ENCODE measurements around the gene GPC1.

Gene GPC1

DNA sequence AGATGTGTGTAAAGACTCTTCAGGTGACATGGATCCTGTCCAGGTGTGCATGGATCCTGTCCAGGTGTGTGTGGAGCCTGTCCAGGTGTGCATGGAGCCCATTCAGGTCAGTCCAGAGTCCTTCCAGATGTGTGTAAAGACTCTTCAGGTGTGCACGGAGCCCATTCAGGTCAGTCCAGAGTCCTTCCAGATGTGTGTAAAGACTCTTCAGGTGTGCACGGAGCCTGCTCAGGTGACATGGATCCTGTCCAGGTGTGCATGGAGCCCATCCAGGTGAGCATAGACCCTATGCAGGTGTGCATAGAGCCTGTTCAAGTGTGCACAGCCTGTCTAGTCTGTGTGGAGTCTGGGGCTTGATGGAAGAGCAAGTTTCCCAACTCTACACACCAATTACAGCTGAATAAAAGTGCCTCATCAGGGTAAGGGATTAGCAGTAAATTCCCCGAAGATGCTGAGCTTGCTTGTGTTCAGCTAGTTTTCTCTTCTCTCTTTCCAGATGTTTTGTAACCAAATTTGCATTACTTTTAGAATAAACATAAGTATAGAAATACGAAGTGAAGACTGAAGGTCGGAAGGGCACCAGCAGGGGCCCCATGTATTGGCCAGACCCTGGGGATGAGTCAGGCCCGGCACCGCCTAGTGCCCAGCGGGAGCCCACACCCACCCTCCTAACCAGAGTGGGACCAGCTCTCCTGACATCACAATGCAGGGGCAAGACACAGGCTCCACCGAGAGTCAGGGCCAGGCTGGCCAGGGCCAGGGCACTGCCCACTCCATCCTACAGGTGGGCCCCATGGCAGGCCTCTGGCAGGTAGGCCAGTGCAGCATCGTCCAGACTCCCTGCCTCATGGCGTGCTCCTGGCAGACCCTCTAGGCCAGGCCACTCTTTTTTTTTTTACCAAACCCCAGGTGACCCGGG, 38.6 kb upstream of the GPC1 start:
- no peak for DNase-seq (ENCODE audit: low read depth in 2 of 2)

- DNase-seq (ENCODE audit: low read depth in 2 of 2): no peak
Observed at GRCh38 chr2:240397542-240397916, 37.9 kb upstream of the GPC1 start.

DNA sequence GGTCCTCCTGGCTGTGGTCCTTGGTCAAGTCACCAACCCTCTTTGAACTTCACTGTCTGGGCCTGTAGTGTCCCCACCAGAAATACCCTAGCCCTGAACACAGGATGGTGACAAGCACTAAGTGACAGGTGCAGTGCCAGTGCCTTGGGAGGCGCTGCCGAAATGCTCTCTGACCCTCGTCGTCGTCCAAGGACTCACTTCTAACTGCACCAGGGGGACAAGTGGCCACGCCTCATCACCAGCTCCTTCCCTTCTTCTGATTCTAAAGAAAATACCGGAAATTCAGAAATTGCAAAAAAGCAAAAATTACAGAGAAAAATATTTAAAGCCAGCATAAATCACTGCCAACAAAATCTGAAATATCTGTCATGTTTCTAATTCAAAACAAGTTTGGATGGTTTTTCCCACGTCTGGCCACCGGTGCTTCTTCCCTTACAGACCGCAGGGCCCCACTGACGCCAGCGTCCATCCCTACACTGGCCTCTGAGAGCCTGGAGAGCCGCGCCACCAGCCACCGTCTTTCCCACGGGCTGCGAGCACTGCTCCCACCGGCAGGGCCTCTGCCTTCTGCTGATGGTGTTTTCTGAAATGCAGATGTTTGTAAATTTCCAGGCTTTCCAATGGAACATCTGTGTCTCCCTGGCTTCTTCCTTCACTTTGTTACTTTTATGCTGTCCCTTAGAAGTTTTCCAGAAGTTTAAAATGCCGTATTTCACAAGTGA, 37.4 kb upstream of the GPC1 start:
- DNase-seq (ENCODE audit: low read depth in 2 of 2): no peak

DNA sequence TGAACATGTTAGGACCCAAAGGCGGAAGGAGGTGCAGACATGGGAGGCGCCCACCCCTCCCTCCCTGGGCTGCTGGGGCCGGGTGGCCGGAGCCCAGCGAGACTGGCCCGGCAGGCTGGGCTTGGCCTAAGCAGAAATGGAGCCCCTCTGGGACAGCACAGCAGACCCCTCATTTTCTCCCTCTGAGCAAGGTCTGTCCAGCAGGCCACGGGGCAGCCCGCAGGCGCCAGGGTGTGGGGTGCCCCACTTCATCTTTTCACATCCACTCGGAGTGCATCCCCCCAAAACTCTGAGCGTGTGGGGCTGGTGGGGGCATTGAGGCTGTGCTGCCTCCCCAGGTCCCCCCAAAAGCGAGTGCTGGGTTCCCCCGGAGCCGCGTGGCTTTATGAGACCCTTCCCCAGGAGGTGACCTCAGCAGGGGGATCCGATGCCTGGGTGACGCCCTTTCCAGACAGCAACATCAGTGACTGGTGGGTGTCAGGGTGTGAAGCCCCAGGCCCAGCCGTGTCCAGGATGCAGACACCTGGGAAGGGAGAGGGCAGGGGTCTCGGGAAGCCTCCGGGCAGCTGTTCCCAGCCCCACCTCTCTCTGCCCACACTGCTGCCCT, 36.7 kb upstream of the GPC1 start:
- DNase-seq (ENCODE audit: low read depth in 2 of 2): no peak

DNA sequence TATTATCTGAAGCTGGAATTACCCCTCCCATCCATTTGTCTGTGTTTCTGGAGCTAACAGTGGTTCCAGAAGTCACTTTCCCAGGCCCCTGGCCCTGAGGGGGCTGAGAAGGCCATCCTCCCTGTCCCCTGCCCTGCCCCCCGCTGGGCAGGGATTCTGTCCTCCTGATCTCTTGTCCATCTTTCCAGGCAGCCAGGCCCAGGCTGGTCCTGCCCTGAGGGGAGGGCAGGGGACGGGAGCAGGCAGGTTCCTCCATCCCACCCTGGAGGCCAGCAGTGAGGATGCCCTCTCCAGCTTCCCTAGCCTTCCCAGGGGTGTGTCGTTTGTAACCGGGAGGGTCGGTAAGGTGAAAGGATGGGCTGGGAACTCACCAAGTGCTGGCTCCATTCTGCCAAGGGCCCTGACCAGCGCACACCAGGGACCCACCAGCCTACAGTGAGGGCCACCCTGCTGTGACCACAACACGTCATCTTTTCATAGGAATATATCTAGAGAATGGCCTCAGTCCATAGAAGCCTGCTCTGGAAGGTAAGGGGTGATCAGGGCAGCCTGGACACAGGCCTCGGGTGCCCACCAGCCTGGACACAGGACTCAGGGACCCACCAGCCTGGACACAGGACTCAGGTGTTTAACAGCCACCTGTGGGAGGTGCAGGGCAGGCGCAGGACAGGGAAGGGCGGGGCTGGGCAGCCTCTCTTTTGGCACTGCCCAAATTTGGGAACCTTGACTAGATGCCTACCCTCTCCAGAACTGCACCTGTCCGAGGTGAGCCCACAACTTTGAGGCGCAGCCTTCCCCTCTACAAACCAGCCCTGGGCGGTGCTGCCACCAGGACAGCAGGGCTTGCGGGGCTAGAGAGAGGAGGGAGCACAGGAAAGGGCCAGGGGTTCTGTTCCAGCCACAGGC, 35.8 kb upstream of the GPC1 start:
- DNase-seq (ENCODE audit: low read depth in 2 of 2): no peak

DNA sequence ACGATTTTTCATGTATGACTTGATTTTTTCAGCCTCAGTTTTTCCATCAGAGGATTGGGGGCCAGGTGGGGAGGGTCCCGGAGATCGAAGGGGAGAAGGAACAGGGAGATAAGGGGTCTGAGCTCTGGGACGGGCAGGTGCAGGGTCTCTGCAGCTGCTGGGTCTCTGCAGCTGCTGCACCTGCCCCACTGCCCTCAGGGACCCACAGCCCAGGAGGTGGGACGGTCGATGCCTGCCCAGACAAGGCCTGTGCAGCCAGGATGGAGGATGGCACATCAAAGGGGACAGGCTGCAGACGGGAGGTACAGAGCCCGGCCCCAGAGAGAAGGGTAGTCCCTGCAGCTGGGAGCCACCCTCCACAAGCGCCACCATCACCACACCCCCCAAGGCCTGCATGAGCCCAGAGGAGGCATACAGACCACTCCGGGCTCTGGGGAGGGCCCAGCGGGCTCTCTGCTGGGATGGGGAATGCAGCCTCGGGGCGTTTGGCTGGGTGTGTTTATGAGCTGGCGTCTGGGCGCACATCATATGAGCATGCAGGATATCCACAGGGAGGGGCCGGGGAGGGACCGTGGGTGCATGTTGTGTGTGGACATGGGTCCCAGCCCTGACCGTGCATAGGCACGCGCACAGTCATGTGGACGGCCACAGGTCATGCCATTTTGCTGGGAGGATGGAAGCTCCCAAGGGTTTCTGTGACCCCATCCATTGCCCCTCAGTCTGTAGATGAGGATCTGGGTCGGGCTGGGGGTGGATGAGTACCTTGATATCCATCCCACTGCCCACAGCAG, 34.9 kb upstream of the GPC1 start:
- no peak for DNase-seq (ENCODE audit: low read depth in 2 of 2)

DNA sequence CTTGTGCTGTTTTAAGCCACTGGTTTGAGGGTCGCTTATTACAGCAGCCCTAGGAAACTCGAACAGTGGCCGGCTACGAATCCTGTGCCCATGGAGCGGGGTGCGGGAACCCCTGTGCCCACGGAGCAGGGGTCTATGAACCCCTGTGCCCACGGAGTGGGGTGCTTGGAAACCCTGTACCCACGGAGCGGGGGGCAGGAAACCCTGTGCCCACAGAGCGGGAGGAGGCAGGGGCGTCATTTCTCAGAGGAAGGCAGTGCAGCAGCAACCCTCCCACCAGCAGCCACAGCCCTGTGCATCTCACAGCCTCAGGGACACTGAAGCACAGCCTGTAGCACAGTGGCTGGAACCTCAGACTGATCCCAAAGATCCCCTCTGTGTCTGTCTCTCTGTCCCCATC, 34.2 kb upstream of the GPC1 start:
- DNase-seq (ENCODE audit: low read depth in 2 of 2): no peak

- DNase-seq (ENCODE audit: low read depth in 2 of 2): no peak
Observed at GRCh38 chr2:240401781-240402551, 33.5 kb upstream of the GPC1 start.

DNA sequence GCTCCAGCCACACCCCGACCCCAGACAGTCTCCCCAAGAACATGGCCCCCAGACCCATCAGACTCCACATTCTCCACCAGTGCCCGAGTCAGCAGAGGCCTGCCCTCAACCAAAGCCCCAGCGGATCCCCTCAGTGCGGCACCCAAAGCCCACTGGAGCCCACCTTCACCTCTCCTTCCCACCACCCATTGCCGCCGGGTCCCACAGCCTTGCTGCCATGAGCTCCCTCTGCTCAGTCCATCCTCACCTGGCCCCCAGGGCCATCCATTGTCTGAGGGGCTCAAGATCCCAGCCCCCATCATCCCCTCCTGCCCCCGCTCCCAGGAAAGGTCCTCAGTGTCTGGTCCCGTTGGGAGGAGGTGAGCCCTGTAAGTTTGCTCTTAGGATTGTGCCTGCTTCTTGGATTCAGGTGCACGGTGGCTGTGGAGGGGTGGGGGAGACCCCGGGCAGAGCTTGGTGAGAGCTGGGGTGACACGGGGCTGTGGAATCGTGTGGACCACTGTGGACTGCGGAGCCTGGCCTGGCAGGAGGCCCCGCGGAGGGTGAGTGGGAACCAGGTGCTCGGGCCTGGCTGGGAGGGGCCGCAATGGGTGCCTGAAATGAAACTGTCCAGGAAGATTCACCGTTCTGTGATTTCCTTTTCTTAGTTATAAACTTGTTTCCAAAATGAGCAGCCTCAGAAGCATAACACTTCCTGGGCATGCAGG, 32.7 kb upstream of the GPC1 start:
- DNase-seq (ENCODE audit: low read depth in 2 of 2): no peak

GRCh38 chr2:240403396-240404104, 31.9 kb upstream of the GPC1 start:
- no peak for DNase-seq (ENCODE audit: low read depth in 2 of 2)

- no peak for DNase-seq (ENCODE audit: low read depth in 2 of 2)
Observed at GRCh38 chr2:240404174-240404852, 31.1 kb upstream of the GPC1 start.

DNA sequence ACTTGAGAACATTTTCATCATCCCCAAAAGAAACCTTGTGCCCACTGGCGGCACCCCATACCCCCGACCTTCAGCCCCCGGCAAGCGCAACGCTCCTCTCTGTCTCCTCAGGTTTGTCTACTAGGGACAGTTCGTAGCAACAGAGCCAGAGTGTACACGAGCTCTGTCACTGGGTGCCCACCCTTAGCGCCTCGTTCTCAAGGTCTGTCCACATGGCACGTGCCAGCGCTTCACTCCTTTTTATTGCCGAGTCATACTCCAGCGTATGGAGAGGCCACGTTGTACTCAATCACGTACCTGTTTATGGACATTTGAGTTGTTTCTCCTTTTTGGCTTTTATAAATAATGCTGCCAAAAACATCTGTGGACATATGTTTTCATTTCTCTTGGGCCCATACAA, 30.3 kb upstream of the GPC1 start:
- no peak for DNase-seq (ENCODE audit: low read depth in 2 of 2)

DNA sequence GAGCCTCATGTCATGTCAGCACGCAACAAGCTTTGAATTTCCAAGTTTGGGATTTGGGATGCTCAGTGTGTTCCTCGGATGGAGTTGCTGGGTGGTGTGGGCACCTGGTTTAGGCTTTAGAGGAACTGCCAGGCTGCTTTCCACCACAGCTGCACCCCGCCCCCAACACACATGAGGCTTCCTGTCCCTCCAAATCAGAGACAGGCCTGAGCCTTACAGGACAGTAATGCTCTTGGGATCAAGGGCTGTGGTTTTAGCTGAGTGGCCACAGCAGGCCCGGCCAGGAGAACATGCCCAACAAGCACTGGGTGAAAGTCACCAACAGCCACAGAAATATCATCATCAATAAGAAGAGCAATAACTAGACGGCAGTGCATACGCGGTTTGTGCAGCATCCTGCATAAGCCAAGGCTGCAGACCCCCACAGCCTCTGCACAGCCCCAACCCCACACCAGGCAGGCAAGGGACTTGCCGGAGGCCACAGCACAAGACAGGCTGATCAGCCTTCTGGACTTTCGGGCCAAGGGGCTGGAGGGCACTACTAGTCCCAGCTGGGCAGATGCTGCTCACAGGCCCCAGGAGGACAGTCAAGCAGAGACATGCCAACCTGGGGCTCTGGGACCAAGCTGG, 29.7 kb upstream of the GPC1 start:
- no peak for DNase-seq (ENCODE audit: low read depth in 2 of 2)

DNA sequence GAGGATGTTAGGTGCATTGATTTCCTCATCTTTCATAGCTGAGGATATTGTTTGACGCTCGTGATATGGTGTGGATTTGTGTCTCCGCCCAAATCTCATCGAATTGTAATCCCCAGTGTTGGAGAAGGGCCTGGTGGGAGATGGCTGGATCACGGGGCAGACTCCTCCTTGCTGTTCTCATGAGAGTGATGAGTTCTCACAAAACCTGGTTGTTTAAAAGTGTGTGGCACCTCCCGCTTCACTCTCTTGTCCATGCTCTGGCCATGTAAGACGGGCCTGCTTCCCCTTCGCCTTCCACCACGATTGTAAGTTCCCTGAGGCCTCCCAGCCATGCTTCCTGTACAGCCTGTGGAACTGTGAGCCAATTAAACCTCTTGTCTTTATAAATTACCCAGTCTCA, 28.4 kb upstream of the GPC1 start:
- DNase-seq (ENCODE audit: low read depth in 2 of 2): no peak

DNA sequence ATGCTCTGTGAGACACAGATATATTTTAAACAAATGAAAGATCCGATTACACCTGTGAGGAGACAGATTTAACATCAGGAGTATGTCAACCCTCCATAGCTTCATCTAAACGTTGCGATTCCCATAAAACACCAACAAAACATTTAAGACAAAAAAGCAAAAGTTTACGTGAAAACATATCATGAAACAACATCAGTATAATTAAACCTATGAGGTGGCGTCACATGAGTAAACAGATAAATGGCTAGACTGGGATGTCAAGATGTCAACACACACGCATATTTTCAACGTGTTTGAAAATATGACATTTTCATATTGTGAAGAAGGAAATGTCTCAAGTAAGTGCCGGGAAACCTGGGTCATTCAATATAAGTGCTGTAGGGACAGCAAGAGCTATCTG, 25.5 kb upstream of the GPC1 start:
- DNase-seq (ENCODE audit: low read depth in 2 of 2): no peak

DNA sequence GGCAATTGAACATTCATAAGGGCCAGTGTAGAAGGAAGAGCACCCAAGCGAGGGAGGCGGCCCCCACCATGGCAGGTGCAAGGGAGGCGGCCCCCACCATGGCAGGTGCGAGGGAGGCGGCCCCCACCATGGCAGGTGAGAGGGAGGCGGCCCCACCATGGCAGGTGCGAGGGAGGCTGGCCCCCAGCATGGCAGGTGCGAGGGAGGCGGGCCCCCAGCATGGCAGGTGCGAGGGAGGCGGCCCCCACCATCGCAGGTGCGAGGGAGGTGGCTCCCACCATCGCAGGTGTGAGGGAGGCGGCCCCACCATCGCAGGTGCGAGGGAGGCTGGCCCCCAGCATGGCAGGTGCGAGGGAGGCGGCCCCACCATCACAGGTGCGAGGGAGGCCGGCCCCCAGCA, 24.7 kb upstream of the GPC1 start:
- DNase-seq (ENCODE audit: low read depth in 2 of 2): no peak

DNA sequence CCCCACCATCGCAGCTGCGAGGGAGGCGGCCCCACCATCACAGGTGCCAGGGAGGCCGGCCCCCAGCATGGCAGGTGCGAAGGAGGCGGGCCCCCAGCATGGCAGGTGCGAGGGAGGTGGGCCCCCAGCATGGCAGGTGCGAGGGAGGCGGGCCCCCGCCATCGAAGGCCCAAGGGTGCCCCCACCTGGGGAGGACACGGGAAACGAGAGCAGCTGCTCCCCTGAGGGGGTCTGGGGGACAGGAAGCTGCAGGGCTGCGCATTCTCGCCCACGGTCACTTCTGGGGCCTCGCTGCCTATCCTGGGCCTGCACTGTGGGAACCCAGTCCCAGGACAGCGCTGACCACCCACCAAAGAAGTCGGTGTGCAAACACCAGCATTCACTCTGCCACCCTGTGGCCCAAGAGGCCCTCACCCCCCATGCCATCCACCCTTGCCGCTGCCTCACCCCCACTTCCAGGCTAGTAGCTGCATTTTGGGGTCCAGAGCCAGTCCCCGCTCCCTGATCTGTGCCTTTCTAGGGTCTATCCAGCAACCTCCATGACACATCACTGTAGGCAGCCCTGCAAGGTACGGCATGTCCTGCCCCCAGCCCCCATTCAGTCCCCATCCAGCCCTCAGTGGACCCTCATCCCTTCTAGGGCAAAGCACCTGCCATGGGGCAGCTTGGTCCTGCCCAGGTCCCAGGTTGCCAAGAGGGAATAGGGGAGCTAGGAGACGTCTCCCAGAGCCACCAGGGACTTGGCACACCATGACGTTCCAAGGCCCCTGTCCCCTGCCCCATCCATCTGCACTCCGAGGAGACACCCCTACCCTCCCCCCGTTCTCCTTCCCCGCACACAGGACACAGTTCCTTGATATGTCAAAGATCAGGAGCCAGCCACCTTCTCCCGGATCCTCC, 24.0 kb upstream of the GPC1 start:
- no peak for DNase-seq (ENCODE audit: low read depth in 2 of 2)

All from activated CD8-positive, alpha-beta memory T cell treated with anti-CD3 and anti-CD28 coated beads for 4 hours (primary cell).